ENCODE data around the gene ANKDD1A. TPM values are rescaled to one million over a fixed set of nuclear protein-coding genes. Genes with fewer than 3 reads are reported as not detected.

The ANKDD1A gene
- total and polyA plus RNA-seq, 2 experiments from 2014 or later: 6.7 to 9.3 TPM

DNA sequence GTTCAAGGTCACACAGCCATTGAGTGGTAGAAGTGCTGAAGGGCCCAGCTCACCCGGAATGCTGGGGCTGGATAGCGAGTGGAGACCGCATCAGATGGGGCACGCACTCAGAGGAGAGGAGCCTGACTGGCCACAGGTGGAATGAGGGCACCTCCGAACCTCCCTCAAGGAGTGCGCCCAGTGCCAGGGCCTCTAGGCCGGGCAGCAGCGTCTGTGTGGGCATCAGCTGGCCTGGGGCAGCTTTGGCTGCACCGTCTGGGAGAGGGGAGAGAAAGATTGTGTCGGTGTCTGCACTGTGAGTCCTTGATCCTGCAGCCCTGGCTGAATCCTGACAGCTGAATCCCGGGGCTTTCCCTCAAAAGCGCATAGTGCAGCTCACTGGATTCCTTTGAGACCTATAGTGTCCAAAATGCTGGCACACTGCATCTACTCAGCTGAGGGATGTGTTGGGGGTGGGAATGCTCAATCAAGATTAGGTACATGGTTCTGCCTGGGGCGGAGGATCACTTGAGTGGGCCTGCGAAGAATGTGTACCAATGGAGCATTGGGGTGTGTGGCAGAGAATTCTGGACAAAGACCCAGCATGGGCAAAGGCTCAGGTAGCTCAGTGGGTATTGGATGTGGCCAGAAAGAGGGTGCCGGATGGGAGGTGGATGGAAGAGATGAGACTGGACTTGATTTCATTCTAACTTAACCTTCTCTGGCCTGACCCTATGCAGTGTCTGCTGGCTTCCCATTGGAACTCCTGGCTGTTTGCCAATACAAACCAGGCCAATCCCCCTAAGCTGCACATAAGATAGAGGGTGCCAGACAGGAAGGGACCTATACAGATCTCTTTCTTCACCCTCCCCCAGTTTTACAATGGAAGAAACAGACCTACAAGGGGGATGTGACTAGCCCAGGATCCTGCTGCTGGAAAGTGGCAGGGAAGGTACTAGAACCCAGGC lies 950 bp downstream of the ANKDD1A start:
- DNase-seq (ENCODE audit: low spot score): no peak
- ATAC-seq: peak; percentile 9
- H2AFZ ChIP-seq: peak overlapping the region; percentile 90; the same call in 1 of the 2 replicates
- H3F3A ChIP-seq (replicated peaks; ENCODE audit: low read depth): 0 out of 2 replicates have a peak, but pooled peaks cover 6% of the 10 kb centered on the region
- H3K4me3 Mint-ChIP-seq: peak overlapping the region; percentile 81
- H3K27me3 ChIP-seq (ENCODE audit: insufficient read depth): peaks cover 33% of the 10 kb centered on the region
- TF ChIP-seq ZNF114 (CRISPR knock-in tag; IDR thresholded peaks at IDR 0.05): no peak
- no peak for TF ChIP-seq EZH2 (IDR thresholded peaks at IDR 0.05; ENCODE audit: low read depth, unreplicated experiment)
- TF ChIP-seq POLR2AphosphoS5 (IDR thresholded peaks at IDR 0.05; ENCODE audit: low read depth): no peak
- TF ChIP-seq JUNB (IDR thresholded peaks at IDR 0.05; ENCODE audit: unreplicated experiment): no peak
- H3K27ac ChIP-seq (ENCODE audit: low read depth): no peak overlapping the region
- H3K27ac Mint-ChIP-seq: no peak overlapping the region
- H4K20me1 ChIP-seq (replicated peaks; ENCODE audit: insufficient read depth): no peaks in the 10 kb centered on the region
- H3K4me3 ChIP-seq: peak overlapping the region; percentile 88
- H3K4me1 ChIP-seq (ENCODE audit: insufficient read depth): peaks cover 26% of the 10 kb centered on the region
- H3K27me3 Mint-ChIP-seq (ENCODE audit: insufficient read depth, low read depth, poor library complexity): peaks cover 30% of the 10 kb centered on the region
- peaks cover 33% of the 10 kb centered on the region for H3K4me1 Mint-ChIP-seq
- peak overlapping the region; percentile 82 for H3K4me2 ChIP-seq
- H3K9me3 Mint-ChIP-seq: no peaks in the 10 kb centered on the region; the same call in 2 of the 3 replicates
- H3K36me3 ChIP-seq (ENCODE audit: insufficient read depth): no peaks in the 10 kb centered on the region
- H3K9me2 ChIP-seq (ENCODE audit: insufficient read depth): no peaks in the 10 kb centered on the region
- no peaks in the 10 kb centered on the region for H3K36me3 Mint-ChIP-seq (ENCODE audit: low read depth)
- no peaks in the 10 kb centered on the region for H3K79me2 ChIP-seq (replicated peaks; ENCODE audit: insufficient read depth)

DNA sequence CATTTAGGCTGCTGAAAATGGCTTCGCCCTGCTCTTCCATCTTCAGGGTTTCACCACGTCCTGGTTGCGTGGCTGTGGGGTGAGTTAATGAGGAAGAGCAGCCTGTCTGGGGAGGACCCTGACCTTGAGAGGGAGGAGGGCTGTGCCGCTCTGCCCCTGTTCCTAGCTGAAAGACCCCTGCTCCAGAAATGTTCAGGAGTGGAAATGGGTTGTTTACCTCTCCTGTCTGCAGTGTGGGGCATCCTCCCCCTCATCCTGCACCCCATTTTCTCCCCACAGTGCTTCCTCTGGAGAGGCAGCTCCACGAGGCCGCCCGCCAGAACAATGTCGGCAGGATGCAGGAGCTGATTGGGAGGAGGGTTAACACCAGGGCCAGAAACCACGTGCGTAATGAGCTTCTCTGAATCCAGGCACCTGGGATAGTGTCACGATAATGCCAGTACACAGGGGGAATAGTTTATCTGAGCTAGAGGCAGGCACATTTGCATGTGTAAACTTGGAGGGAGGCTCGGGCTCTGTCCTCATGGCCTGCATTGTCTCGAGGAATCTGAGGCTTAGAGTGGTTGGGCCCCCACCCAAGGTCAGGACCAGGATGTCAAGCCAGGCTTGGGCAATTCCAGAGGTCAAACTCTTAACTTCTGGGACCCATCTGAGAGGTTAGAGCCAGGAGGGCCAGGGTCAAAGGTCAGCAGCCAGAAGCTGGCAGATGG lies 4.0 kb downstream of the ANKDD1A start:
- no peaks in the 10 kb centered on the region for H3K79me2 ChIP-seq (replicated peaks; ENCODE audit: insufficient read depth)
- H3K27ac Mint-ChIP-seq: no peak overlapping the region
- H3K27me3 ChIP-seq (ENCODE audit: insufficient read depth): peaks cover 20% of the 10 kb centered on the region
- no peaks in the 10 kb centered on the region for H3K9me2 ChIP-seq (ENCODE audit: insufficient read depth)
- no peaks in the 10 kb centered on the region for H3K36me3 ChIP-seq (ENCODE audit: insufficient read depth)
- no peaks in the 10 kb centered on the region for H3K36me3 Mint-ChIP-seq (ENCODE audit: low read depth)
- no peak overlapping the region for H3K27ac ChIP-seq (ENCODE audit: low read depth)
- peaks cover 33% of the 10 kb centered on the region for H3K4me1 Mint-ChIP-seq
- H2AFZ ChIP-seq: 0 out of 2 replicates have a peak overlapping the region, but pooled peaks have one; percentile 15
- peak overlapping the region; percentile 58 for H3K4me2 ChIP-seq
- 0 out of 2 replicates have a peak, but pooled peaks cover 6% of the 10 kb centered on the region for H3F3A ChIP-seq (replicated peaks; ENCODE audit: low read depth)
- peaks cover 27% of the 10 kb centered on the region for H3K27me3 Mint-ChIP-seq (ENCODE audit: insufficient read depth, low read depth, poor library complexity)
- H3K4me3 Mint-ChIP-seq: no peak overlapping the region; the same call in 2 of the 3 replicates
- peaks cover 30% of the 10 kb centered on the region for H3K4me1 ChIP-seq (ENCODE audit: insufficient read depth)
- DNase-seq (ENCODE audit: low spot score) (peak; percentile 65), ATAC-seq (peak; percentile 38)
- no peaks in the 10 kb centered on the region for H4K20me1 ChIP-seq (replicated peaks; ENCODE audit: insufficient read depth)
- H3K9me3 Mint-ChIP-seq: no peaks in the 10 kb centered on the region; the same call in 2 of the 3 replicates
- H3K4me3 ChIP-seq: no peak overlapping the region
- TF ChIP-seq EZH2 (IDR thresholded peaks at IDR 0.05; ENCODE audit: low read depth, unreplicated experiment): no peak
- TF ChIP-seq ZNF114 (CRISPR knock-in tag; IDR thresholded peaks at IDR 0.05): no peak
- TF ChIP-seq, protein P1, sequence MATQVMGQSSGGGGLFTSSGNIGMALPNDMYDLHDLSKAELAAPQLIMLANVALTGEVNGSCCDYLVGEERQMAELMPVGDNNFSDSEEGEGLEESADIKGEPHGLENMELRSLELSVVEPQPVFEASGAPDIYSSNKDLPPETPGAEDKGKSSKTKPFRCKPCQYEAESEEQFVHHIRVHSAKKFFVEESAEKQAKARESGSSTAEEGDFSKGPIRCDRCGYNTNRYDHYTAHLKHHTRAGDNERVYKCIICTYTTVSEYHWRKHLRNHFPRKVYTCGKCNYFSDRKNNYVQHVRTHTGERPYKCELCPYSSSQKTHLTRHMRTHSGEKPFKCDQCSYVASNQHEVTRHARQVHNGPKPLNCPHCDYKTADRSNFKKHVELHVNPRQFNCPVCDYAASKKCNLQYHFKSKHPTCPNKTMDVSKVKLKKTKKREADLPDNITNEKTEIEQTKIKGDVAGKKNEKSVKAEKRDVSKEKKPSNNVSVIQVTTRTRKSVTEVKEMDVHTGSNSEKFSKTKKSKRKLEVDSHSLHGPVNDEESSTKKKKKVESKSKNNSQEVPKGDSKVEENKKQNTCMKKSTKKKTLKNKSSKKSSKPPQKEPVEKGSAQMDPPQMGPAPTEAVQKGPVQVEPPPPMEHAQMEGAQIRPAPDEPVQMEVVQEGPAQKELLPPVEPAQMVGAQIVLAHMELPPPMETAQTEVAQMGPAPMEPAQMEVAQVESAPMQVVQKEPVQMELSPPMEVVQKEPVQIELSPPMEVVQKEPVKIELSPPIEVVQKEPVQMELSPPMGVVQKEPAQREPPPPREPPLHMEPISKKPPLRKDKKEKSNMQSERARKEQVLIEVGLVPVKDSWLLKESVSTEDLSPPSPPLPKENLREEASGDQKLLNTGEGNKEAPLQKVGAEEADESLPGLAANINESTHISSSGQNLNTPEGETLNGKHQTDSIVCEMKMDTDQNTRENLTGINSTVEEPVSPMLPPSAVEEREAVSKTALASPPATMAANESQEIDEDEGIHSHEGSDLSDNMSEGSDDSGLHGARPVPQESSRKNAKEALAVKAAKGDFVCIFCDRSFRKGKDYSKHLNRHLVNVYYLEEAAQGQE (IDR thresholded peaks at IDR 0.05; ENCODE audit: unreplicated experiment): no peak
- TF ChIP-seq, protein P2, sequence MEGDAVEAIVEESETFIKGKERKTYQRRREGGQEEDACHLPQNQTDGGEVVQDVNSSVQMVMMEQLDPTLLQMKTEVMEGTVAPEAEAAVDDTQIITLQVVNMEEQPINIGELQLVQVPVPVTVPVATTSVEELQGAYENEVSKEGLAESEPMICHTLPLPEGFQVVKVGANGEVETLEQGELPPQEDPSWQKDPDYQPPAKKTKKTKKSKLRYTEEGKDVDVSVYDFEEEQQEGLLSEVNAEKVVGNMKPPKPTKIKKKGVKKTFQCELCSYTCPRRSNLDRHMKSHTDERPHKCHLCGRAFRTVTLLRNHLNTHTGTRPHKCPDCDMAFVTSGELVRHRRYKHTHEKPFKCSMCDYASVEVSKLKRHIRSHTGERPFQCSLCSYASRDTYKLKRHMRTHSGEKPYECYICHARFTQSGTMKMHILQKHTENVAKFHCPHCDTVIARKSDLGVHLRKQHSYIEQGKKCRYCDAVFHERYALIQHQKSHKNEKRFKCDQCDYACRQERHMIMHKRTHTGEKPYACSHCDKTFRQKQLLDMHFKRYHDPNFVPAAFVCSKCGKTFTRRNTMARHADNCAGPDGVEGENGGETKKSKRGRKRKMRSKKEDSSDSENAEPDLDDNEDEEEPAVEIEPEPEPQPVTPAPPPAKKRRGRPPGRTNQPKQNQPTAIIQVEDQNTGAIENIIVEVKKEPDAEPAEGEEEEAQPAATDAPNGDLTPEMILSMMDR (conservative IDR thresholded peaks at IDR 0.05; ENCODE audit: low read depth in 2 of 2): no peak
- no peak for TF ChIP-seq CREB1 (CRISPR knock-in tag; IDR thresholded peaks at IDR 0.05; ENCODE audit: low read depth)
- no peak for TF ChIP-seq JUNB (IDR thresholded peaks at IDR 0.05; ENCODE audit: unreplicated experiment)
- no peak for TF ChIP-seq EZH2phosphoT487 (IDR thresholded peaks at IDR 0.05; ENCODE audit: unreplicated experiment)
- TF ChIP-seq, protein P3, sequence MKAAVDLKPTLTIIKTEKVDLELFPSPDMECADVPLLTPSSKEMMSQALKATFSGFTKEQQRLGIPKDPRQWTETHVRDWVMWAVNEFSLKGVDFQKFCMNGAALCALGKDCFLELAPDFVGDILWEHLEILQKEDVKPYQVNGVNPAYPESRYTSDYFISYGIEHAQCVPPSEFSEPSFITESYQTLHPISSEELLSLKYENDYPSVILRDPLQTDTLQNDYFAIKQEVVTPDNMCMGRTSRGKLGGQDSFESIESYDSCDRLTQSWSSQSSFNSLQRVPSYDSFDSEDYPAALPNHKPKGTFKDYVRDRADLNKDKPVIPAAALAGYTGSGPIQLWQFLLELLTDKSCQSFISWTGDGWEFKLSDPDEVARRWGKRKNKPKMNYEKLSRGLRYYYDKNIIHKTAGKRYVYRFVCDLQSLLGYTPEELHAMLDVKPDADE (IDR thresholded peaks at IDR 0.05): no peak
- no peak for TF ChIP-seq NANOG (IDR thresholded peaks at IDR 0.05; ENCODE audit: borderline replicate concordance)
- no peak for TF ChIP-seq STAT1 (IDR thresholded peaks at IDR 0.05; ENCODE audit: unreplicated experiment)

Measured in GM23338 (cell line).